ENCODE results near the gene POLR3E. TPM values are rescaled to one million over a fixed set of nuclear protein-coding genes. Genes with fewer than 3 reads are reported as not detected.

POLR3E gene
- total and polyA plus RNA-seq, 2 donors (not counting 1 experiment from before 2014, with no cell fraction given), result 97.1 to 98.4 TPM

DNA sequence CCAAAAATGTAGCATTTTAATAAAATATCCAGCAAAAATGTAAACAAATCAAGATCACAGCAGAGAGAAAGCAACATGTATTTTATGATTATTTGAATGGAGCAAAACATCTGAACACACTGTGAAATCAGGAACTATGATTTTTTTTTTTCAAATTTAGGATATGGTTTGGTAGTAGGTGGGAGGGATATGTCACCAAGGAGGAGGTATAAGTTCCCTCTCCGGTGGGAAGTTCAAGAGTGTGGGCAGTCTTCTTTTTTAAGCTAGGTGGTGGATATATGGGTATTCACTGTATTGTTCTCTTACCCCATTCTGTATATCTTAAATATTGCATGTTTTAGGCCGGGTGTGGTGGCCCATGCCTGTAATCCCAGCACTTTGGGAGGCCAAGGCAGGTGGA lies 67.0 kb downstream of the POLR3E start:
- H3K27ac Mint-ChIP-seq, result no peak overlapping the region
- WGBS (ENCODE audit: insufficient coverage), result no CpG with 5 or more reads among the region's 2 CpGs
- Histone ChIP-seq H3K9ac (ENCODE audit: low read length) (no peak overlapping the region), H3K36me3 (replicated peaks in 1 of 2; ENCODE audit: control extremely low read depth in 1 of 2, control insufficient read depth in 1 of 2, extremely low read depth in 1 of 2, insufficient read depth in 2 of 2, low read length in 1 of 2) (peaks cover 2 to 8% of the 10 kb centered on the region in 2 experiments), H3K4me2 (replicated peaks; ENCODE audit: low read depth, low read length, poor library complexity, severe bottlenecking) (no peak overlapping the region), H3K4me1 (ENCODE audit: control insufficient read depth in 2 of 2, insufficient read depth in 2 of 2, low read length in 2 of 2) (no peaks in the 10 kb centered on the region), H3K27me3 (replicated peaks in 1 of 4; ENCODE audit: control extremely low read depth in 1 of 4, control insufficient read depth in 3 of 4, insufficient read depth in 4 of 4, low read length in 3 of 4) (no peaks in the 10 kb centered on the region), H3K4me3 (ENCODE audit: control extremely low read depth in 1 of 5, extremely low read depth in 1 of 5, insufficient read depth in 1 of 5, low read depth in 2 of 5, low read length in 4 of 5) (no peak overlapping the region), H3K9me3 (ENCODE audit: control extremely low read depth in 1 of 3, control insufficient read depth in 2 of 3, insufficient read depth in 1 of 3, low read length in 2 of 3) (no peaks in the 10 kb centered on the region), H3K27ac (ENCODE audit: low read length in 2 of 2) (no peak overlapping the region), H2AFZ (ENCODE audit: insufficient read depth, low read depth, low read length, poor library complexity, severe bottlenecking) (no peak overlapping the region), H4K20me1 (ENCODE audit: control insufficient read depth, insufficient read depth, low read length, poor library complexity, severe bottlenecking) (no peaks in the 10 kb centered on the region), H3K79me2 (ENCODE audit: control insufficient read depth, insufficient read depth, low read length) (peaks cover 24% of the 10 kb centered on the region)
- no peak overlapping the region for H3K4me3 Mint-ChIP-seq
- ATAC-seq (ENCODE audit: low read depth) (no peak), DNase-seq (no peak)
- no peaks in the 10 kb centered on the region for H3K27me3 Mint-ChIP-seq
- peaks cover under 1% of the 10 kb centered on the region for H3K4me1 Mint-ChIP-seq
- intact Hi-C loops (cut with micrococcal nuclease), result no loop called here
- ChIA-PET POLR2A (no interaction called here), CTCF (no interaction called here)
- TF ChIP-seq, protein P1, sequence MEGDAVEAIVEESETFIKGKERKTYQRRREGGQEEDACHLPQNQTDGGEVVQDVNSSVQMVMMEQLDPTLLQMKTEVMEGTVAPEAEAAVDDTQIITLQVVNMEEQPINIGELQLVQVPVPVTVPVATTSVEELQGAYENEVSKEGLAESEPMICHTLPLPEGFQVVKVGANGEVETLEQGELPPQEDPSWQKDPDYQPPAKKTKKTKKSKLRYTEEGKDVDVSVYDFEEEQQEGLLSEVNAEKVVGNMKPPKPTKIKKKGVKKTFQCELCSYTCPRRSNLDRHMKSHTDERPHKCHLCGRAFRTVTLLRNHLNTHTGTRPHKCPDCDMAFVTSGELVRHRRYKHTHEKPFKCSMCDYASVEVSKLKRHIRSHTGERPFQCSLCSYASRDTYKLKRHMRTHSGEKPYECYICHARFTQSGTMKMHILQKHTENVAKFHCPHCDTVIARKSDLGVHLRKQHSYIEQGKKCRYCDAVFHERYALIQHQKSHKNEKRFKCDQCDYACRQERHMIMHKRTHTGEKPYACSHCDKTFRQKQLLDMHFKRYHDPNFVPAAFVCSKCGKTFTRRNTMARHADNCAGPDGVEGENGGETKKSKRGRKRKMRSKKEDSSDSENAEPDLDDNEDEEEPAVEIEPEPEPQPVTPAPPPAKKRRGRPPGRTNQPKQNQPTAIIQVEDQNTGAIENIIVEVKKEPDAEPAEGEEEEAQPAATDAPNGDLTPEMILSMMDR (IDR thresholded peaks at IDR 0.05), result no peak
- no peak for TF ChIP-seq EZH2 (IDR thresholded peaks at IDR 0.05; ENCODE audit: borderline replicate concordance, insufficient read depth, low read depth, low read length, poor library complexity, severe bottlenecking)
- H3K9me3 Mint-ChIP-seq (ENCODE audit: insufficient read depth), result no peaks in the 10 kb centered on the region

DNA sequence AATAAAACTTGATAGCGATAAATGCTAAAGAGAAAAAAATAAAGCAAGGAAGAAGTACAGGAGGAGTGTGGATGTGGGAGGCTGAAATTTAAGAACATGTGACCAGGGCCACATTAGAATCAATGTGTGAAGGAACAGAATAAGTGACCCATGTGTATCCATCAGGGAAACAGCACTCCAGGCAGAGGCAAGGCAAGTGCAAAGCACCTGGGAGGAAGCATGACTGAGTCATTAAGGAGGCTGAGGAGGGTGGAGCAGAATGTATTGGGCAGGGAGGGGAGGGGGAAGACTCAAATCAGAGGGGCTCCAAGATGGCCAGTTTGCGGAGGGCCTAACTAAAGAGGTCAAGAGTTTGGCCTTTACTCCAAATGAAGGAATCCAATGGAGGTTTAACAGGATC lies 69.2 kb downstream of the POLR3E start:
- CTCF ChIA-PET, result interaction anchor here (1.0 kb wide), 1 partner anchor 27 kb away, joined by 4 read pairs; no protein-coding TSS in a partner anchor
- Histone ChIP-seq H2AFZ (ENCODE audit: insufficient read depth, low read depth, low read length, poor library complexity, severe bottlenecking) (no peak overlapping the region), H3K36me3 (replicated peaks in 1 of 2; ENCODE audit: control extremely low read depth in 1 of 2, control insufficient read depth in 1 of 2, extremely low read depth in 1 of 2, insufficient read depth in 2 of 2, low read length in 1 of 2) (peaks cover 0 to 8% of the 10 kb centered on the region in 2 experiments), H3K4me3 (ENCODE audit: control extremely low read depth in 1 of 5, extremely low read depth in 1 of 5, insufficient read depth in 1 of 5, low read depth in 2 of 5, low read length in 4 of 5) (no peak overlapping the region), H3K27me3 (replicated peaks in 1 of 4; ENCODE audit: control extremely low read depth in 1 of 4, control insufficient read depth in 3 of 4, insufficient read depth in 4 of 4, low read length in 3 of 4) (no peaks in the 10 kb centered on the region), H3K79me2 (ENCODE audit: control insufficient read depth, insufficient read depth, low read length) (peaks cover 24% of the 10 kb centered on the region), H3K27ac (ENCODE audit: low read length in 2 of 2) (no peak overlapping the region), H3K9ac (ENCODE audit: low read length) (no peak overlapping the region), H3K4me1 (ENCODE audit: control insufficient read depth in 2 of 2, insufficient read depth in 2 of 2, low read length in 2 of 2) (peaks cover 0 to 3% of the 10 kb centered on the region in 2 donors), H4K20me1 (ENCODE audit: control insufficient read depth, insufficient read depth, low read length, poor library complexity, severe bottlenecking) (no peaks in the 10 kb centered on the region), H3K4me2 (replicated peaks; ENCODE audit: low read depth, low read length, poor library complexity, severe bottlenecking) (no peak overlapping the region), H3K9me3 (ENCODE audit: control extremely low read depth in 1 of 3, control insufficient read depth in 2 of 3, insufficient read depth in 1 of 3, low read length in 2 of 3) (no peaks in the 10 kb centered on the region)
- TF ChIP-seq, protein P1 (IDR thresholded peaks at IDR 0.05), result no peak
- no peak for TF ChIP-seq EZH2 (IDR thresholded peaks at IDR 0.05; ENCODE audit: borderline replicate concordance, insufficient read depth, low read depth, low read length, poor library complexity, severe bottlenecking)
- DNase-seq (no peak), ATAC-seq (ENCODE audit: low read depth) (no peak)
- H3K4me1 Mint-ChIP-seq, result peaks cover 4% of the 10 kb centered on the region
- POLR2A ChIA-PET, result no interaction called here
- H3K4me3 Mint-ChIP-seq, result no peak overlapping the region
- no peak overlapping the region for H3K27ac Mint-ChIP-seq
- no peaks in the 10 kb centered on the region for H3K27me3 Mint-ChIP-seq
- intact Hi-C loops (cut with micrococcal nuclease), result no loop called here
- no peaks in the 10 kb centered on the region for H3K9me3 Mint-ChIP-seq (ENCODE audit: insufficient read depth)
- WGBS (ENCODE audit: insufficient coverage), result 100% methylated on average over 2 of the region's 2 CpGs

Measured in B cell (primary cell).